Right forelimb (tissue), 1 donor: ENCODE results near the gene RPS6KA1.
"Not testable (repeated sequence)": the region's sequence is repeated elsewhere in the genome, so short reads cannot be mapped to it uniquely, and the experiment has no call there.

Source experiments
- DNase-seq: peaks from one replicate; pipeline ENCODE4 v3.0.0-alpha.2; 2018

Gene RPS6KA1

DNA sequence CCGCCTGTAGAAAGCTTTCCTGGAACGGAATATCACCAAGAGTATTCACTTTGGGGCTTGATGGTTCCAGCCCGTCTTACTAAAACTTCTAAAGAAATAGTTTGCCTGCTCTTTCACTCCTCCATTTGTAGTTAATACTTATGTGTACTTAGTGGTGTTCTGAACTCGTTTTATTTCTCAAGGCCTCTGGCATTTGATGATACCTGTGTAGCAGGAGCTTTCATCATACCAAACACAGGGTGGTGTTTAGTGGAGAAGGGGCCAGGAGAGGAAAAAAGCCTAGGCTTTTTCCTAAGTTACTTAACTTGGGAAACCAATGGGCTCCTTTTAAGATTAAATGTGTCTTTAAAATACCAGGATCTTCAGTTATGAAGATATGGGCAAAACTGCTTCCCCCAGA, 74.3 kb downstream of the RPS6KA1 start:
- no peak for DNase-seq

DNA sequence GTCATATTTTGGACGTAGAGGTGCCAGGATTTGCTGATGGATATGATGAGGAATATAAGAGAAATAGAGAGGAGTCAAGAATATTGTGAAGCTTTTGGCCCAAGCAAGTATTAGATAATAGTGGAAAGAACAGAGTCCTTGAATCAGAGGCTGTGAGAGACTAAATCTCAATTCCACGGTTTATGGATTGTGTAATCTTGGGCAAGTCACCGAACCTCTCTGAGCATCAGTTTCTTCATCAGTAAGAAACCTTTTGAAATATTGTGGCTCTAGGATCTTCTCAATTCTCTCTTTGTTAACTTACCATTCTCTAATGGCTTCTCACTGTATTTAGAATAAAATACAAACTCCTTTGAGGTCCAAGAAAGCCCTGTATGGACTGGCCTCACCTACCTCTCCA, 77.6 kb downstream of the RPS6KA1 start:
- no peak for DNase-seq

DNA sequence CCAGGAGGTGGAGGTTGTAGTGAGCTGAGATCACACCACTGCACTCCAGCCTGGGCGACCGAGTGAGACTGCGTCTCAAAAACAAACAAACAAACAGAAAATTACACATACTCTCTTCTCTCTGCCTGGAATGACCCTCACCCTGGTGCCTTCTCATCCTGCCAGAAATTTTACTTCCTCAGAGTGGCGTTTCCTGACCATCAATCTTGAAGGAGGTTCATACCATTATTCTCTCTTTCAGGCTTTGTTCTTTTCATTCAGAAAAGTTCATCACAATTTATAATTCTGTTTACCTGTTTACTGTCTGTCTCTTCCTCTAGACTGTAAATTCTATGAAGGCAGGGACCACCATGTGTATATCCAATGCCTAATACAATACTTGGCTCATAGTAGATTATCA, 79.3 kb downstream of the RPS6KA1 start:
- DNase-seq, result no peak

DNA sequence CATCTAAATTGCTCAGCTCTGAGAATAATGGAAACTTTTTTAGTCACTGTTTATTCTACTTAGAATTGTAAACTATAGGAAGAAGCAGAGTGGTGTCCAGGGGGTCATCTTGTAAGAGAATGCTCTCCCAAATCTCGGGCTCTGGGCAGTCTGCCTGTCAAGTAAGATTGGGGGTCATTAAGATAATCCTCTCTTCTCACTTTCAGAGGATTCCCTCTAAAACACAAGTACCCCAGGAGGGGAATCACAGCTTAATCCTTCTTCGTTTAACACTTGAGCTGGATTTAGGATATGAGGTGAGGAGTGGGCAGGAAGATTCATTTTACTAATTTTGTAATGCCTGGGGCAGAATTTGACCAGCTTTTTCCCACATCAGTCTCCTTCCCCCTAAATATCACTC, 81.2 kb downstream of the RPS6KA1 start:
- no peak for DNase-seq

DNA sequence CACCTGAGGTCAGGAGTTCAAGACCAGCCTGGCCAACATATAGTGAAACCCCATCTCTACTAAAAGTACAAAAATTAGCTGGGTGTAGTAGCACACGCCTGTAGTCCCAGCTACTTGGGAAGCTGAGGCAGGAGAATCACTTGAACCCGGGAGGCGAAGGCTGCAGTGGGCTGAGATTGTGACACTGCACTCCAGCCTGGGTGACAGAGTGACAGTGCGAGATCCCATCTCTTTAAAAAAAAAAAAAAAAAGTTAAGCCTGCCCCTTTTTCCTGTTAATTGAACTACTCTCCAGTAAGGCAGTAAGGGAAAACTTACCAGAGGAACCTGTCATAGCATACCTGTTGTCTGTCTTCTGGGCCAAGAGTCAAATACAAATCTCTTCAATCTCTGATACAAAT, 83.1 kb downstream of the RPS6KA1 start:
- not testable (repeated sequence) for DNase-seq

DNA sequence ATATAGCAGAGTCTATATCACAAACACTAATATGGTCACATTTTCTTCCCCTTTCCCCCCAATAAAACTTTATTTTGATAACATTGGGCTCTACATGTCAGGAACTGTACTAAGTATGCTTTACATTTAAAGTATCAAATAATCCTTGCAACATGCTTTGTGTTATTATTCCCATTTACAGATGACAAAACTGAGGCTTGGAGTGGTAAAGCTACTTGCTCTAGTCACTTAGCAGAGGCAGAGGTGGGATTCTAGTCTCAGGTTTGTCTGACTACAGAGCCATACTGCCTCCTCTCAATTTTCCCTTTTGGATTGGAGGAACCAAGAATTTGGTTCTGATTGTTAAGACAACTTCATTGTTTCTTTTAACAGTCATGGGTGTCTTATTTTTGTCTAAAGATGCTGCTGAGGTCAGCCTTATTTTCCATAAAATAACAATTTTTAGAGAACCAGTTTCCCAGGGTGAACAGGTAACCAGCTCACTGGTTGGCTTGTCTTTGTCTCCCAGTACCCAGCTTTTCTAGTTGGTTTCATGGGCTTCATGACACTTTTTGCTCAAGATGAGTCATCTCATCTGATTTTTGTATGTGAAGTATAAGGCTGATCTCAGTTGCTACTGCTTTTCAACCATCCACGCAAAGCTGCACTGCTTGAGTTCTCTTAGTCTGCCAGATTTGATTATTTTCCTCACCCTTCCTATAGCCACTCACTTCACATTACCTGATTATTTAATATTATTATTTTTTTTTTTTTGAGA, 85.3 kb downstream of the RPS6KA1 start:
- DNase-seq, result no peak

DNA sequence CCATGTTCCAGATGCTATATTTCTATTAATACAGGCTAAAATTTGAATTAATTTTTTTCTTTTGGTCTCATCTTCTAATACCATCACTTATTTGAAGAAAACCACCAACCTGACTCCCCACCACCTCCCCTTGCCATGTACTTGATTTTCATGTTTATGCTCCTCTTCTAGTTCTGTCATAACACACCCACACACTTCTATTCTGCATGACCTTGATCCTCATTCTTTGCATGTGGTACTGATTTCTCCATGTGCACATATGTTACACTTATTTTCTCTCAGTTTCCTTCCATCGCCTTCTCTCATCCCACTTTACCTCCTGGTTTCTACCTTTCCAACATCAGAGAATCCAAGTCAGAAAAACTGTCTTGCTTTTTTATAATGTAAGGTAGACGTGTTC, 87.3 kb downstream of the RPS6KA1 start:
- no peak for DNase-seq

DNA sequence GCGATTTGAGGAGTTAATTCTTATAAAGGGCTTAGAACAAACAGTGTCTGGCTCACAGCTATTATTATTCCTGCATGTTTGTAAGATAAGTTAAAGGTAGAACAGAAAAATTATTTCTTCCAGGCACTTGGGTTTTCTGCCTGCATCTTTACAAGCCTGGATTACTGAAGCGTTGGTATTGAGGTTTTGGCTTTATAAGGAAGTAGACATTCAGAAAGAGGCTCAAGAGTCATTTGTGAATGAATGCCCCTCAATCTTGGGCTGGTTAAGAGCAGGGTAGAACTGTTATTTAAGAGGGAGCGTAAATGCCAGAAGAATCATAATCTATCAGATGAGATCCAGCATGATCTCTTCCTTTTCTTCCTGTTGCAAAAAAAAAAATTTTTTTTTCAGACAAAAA, 89.0 kb downstream of the RPS6KA1 start:
- DNase-seq, result no peak
